Neural cell (in vitro differentiated cells): ENCODE data around the gene CPA5. TPM values are rescaled to one million over a fixed set of nuclear protein-coding genes. Genes with fewer than 3 reads are reported as not detected.
A peak's percentile ranks its signal among the peaks of the same experiment; 100 is the strongest.

ENCODE experiments used
- H2AFZ ChIP-seq: fragments of 200-600, 300-800 bp; sonication (generic), shearing (Covaris generic); 2 replicates; pipeline ENCODE4 v1.6.0; 2014; ENCODE audit warnings: low read depth, mild to moderate bottlenecking, antibody characterized with exemption, low read length, moderate library complexity
- H3F3A ChIP-seq: fragments of 200-600 bp; shearing (Covaris generic); 2 replicates; pipeline ENCODE4 v1.6.1; 2016; ENCODE audit warnings: mild to moderate bottlenecking, moderate library complexity, mixed read lengths, antibody characterized with exemption, low read length; ENCODE audit not compliant: insufficient read depth, poor library complexity, severe bottlenecking
- H3K27ac ChIP-seq: fragments of 200-600, 300-800 bp; sonication (generic), shearing (Covaris generic); 2 replicates; pipeline ENCODE4 v1.5.1; 2014; ENCODE audit warnings: mild to moderate bottlenecking, low read length, moderate library complexity
- H3K27me3 ChIP-seq: fragments of 300-800, 200-600 bp; sonication (generic), shearing (Covaris generic); 2 replicates; pipeline ENCODE4 v1.6.0; 2014; ENCODE audit warnings: mild to moderate bottlenecking, low read depth, low read length, moderate library complexity; ENCODE audit not compliant: insufficient read depth
- H3K36me3 ChIP-seq: fragments of 300-800, 200-600 bp; sonication (generic), shearing (Covaris generic); 2 replicates; pipeline ENCODE4 v1.5.1; 2014; ENCODE audit warnings: mild to moderate bottlenecking, antibody characterized with exemption, low read length, moderate library complexity; ENCODE audit not compliant: insufficient read depth
- H3K4me2 ChIP-seq: fragments of 300-800, 200-600 bp; sonication (generic), shearing (Covaris generic); 2 replicates; pipeline ENCODE4 v1.6.0; 2014; ENCODE audit warnings: mild to moderate bottlenecking, low read length
- H3K4me3 ChIP-seq: fragments of 300-800, 200-600 bp; sonication (generic), shearing (Covaris generic); 2 replicates; pipeline ENCODE4 v1.5.1; 2014; ENCODE audit warnings: mild to moderate bottlenecking, low read length, moderate library complexity
- H3K79me2 ChIP-seq: fragments of 200-600 bp; shearing (Covaris generic); replicated peaks from 2 replicates; pipeline ENCODE4 v1.6.0; 2014; ENCODE audit warnings: mild to moderate bottlenecking, low read length, moderate library complexity; ENCODE audit not compliant: insufficient read depth
- H3K9ac ChIP-seq: fragments of 300-800, 200-600 bp; sonication (generic), shearing (Covaris generic); 2 replicates; pipeline ENCODE4 v1.6.1; 2016; ENCODE audit warnings: mild to moderate bottlenecking, low read length, mixed read lengths
- H3K9me2 ChIP-seq: fragments of 200-600 bp; shearing (Covaris generic); 2 replicates; pipeline ENCODE4 v1.6.1; 2016; ENCODE audit warnings: mild to moderate bottlenecking, low read length, mixed read lengths; ENCODE audit not compliant: insufficient read depth
- H3K9me3 ChIP-seq: fragments of 200-600, 300-800 bp; sonication (generic), shearing (Covaris generic); 2 replicates; pipeline ENCODE4 v1.6.1; 2016; ENCODE audit warnings: mild to moderate bottlenecking, mixed run types, low read length, moderate library complexity, mixed read lengths
- H4K20me1 ChIP-seq: fragments of 200-600 bp; shearing (Covaris generic); 2 replicates; pipeline ENCODE4 v1.6.1; 2016; ENCODE audit warnings: mild to moderate bottlenecking, mixed run types; ENCODE audit not compliant: insufficient read depth
- EP300 ChIP-seq: fragments of 450-650 bp; conservative IDR thresholded peaks from 2 replicates; pipeline ENCODE4 v1.6.1; 2014; ENCODE audit warnings: antibody characterized with exemption, mild to moderate bottlenecking, moderate library complexity; ENCODE audit not compliant: poor library complexity, severe bottlenecking
- EZH2 ChIP-seq: fragments of 200-600, 300-800 bp; shearing (Covaris generic), sonication (generic); IDR thresholded peaks from 2 replicates; pipeline ENCODE4 v1.6.1; 2014; ENCODE audit warnings: antibody characterized with exemption, low read length, borderline replicate concordance, mild to moderate bottlenecking; ENCODE audit not compliant: insufficient read depth, poor library complexity, severe bottlenecking
- MXI1 ChIP-seq: fragments of 450-650 bp; conservative IDR thresholded peaks from 2 replicates; pipeline ENCODE4 v1.6.1; 2014; ENCODE audit warnings: antibody characterized with exemption, mild to moderate bottlenecking; ENCODE audit not compliant: poor library complexity, severe bottlenecking
- POLR2AphosphoS5 ChIP-seq: IDR thresholded peaks from 2 replicates; pipeline ENCODE4 v1.6.1; 2012
- RAD21 ChIP-seq: fragments of 450-650 bp; conservative IDR thresholded peaks from 2 replicates; pipeline ENCODE4 v1.6.1; 2014; ENCODE audit warnings: antibody characterized with exemption, mild to moderate bottlenecking, moderate library complexity
- SMC3 ChIP-seq: fragments of 450-650 bp; conservative IDR thresholded peaks from 2 replicates; pipeline ENCODE4 v1.6.1; 2014; ENCODE audit warnings: antibody characterized with exemption, mild to moderate bottlenecking, moderate library complexity; ENCODE audit not compliant: poor library complexity
- TAF1 ChIP-seq: IDR thresholded peaks from 2 replicates; pipeline ENCODE4 v1.6.1; 2012; ENCODE audit warnings: low read depth
- polyA plus RNA-seq: library from polyadenylated mRNA; depleted of rRNA; stranded (reverse); fragments of >200 nt; gene quantifications from 2 replicates; pipeline ENCODE4 v1.2.3, GENCODE V29; 2014
- TF ChIP-seq, protein P1 (sequence below): fragments of 450-650 bp; IDR thresholded peaks from 2 replicates; pipeline ENCODE4 v1.5.1; 2014; ENCODE audit warnings: antibody characterized with exemption, mild to moderate bottlenecking, moderate library complexity; ENCODE audit not compliant: poor library complexity, severe bottlenecking
- TF ChIP-seq, protein P2 (sequence below): IDR thresholded peaks from 2 replicates; pipeline ENCODE4 v1.6.1; 2012; ENCODE audit warnings: borderline replicate concordance

The CPA5 gene
- polyA plus RNA-seq, 1 donor from 2014 or later = not detected

DNA sequence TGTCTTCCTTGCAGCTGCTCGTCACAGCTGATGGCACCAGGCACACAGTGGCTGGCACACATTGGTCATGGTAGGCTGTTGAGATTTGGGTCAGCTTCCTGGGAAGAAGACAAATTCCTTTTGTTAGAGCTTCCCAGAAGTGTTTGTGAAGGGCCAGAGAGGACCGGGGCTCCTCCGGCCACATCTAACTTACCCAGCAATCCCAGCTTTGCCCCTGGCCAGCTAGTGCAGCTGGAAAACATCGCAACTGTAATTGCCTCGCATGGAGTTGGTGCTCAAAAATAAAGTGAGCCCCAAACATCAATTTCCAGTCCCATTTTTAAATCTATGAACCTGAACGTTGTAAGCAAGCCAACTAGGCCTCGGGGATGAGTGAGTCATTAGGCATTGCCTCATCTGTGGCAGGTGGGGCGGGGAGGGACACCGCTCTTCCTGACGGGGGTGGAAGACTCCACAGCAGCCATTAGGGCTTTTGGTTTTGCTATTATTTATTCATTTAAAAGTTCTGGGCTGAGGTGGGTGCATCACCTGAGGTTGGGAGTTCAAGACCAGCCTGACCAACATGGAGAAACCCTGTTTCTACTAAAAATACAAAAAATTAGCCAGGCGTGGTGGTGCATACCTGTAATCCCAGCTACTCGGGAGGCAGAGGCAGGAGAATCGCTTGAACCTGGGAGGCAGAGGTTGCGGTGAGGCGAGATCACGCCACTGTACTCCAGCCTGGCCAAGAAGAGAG, 12.4 kb downstream of the CPA5 start:
- H3K9ac ChIP-seq = peak overlapping the region; percentile 51
- no peaks in the 10 kb centered on the region for H3K9me2 ChIP-seq
- H3K27ac ChIP-seq = peak overlapping the region; percentile 99
- no peaks in the 10 kb centered on the region for H3K27me3 ChIP-seq
- H3K36me3 ChIP-seq = no peaks in the 10 kb centered on the region
- no peak overlapping the region for H3K4me2 ChIP-seq
- no peak overlapping the region for H2AFZ ChIP-seq
- H3K79me2 ChIP-seq = no peaks in the 10 kb centered on the region
- H4K20me1 ChIP-seq = no peaks in the 10 kb centered on the region
- peaks cover 7% of the 10 kb centered on the region for H3F3A ChIP-seq
- no peaks in the 10 kb centered on the region for H3K9me3 ChIP-seq
- no peak overlapping the region for H3K4me3 ChIP-seq
- TF ChIP-seq RAD21 (no peak), EZH2 (no peak), POLR2AphosphoS5 (no peak), MXI1 (no peak), TAF1 (no peak), SMC3 (no peak), EP300 (no peak)
- TF ChIP-seq, protein P1, sequence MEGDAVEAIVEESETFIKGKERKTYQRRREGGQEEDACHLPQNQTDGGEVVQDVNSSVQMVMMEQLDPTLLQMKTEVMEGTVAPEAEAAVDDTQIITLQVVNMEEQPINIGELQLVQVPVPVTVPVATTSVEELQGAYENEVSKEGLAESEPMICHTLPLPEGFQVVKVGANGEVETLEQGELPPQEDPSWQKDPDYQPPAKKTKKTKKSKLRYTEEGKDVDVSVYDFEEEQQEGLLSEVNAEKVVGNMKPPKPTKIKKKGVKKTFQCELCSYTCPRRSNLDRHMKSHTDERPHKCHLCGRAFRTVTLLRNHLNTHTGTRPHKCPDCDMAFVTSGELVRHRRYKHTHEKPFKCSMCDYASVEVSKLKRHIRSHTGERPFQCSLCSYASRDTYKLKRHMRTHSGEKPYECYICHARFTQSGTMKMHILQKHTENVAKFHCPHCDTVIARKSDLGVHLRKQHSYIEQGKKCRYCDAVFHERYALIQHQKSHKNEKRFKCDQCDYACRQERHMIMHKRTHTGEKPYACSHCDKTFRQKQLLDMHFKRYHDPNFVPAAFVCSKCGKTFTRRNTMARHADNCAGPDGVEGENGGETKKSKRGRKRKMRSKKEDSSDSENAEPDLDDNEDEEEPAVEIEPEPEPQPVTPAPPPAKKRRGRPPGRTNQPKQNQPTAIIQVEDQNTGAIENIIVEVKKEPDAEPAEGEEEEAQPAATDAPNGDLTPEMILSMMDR = no peak
- TF ChIP-seq, protein P2, sequence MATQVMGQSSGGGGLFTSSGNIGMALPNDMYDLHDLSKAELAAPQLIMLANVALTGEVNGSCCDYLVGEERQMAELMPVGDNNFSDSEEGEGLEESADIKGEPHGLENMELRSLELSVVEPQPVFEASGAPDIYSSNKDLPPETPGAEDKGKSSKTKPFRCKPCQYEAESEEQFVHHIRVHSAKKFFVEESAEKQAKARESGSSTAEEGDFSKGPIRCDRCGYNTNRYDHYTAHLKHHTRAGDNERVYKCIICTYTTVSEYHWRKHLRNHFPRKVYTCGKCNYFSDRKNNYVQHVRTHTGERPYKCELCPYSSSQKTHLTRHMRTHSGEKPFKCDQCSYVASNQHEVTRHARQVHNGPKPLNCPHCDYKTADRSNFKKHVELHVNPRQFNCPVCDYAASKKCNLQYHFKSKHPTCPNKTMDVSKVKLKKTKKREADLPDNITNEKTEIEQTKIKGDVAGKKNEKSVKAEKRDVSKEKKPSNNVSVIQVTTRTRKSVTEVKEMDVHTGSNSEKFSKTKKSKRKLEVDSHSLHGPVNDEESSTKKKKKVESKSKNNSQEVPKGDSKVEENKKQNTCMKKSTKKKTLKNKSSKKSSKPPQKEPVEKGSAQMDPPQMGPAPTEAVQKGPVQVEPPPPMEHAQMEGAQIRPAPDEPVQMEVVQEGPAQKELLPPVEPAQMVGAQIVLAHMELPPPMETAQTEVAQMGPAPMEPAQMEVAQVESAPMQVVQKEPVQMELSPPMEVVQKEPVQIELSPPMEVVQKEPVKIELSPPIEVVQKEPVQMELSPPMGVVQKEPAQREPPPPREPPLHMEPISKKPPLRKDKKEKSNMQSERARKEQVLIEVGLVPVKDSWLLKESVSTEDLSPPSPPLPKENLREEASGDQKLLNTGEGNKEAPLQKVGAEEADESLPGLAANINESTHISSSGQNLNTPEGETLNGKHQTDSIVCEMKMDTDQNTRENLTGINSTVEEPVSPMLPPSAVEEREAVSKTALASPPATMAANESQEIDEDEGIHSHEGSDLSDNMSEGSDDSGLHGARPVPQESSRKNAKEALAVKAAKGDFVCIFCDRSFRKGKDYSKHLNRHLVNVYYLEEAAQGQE = no peak

DNA sequence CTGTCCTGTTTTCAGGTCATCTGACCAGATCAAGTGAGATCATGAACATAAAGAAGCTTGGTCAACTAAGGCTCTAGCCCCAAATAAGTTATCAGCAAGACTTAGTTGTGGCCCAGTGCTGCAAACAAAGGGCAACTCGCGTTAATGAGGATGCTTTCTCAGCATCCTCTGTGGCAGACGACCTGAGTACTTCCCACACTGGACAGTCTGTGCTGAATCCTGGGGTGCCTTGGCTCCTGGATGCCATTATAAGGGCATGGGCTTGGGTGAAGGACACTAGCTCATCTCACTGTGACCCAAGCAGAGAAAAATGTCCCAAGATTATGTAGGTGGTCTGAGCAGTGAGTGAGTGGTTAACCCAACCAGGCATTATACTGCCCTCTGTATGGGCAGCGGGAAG, 13.9 kb downstream of the CPA5 start:
- Histone ChIP-seq H2AFZ (no peak overlapping the region), H3K36me3 (no peaks in the 10 kb centered on the region), H3K9me3 (no peaks in the 10 kb centered on the region), H3K9ac (no peak overlapping the region), H3K79me2 (no peaks in the 10 kb centered on the region), H3K27me3 (no peaks in the 10 kb centered on the region), H3K4me3 (no peak overlapping the region), H3K9me2 (no peaks in the 10 kb centered on the region), H4K20me1 (no peaks in the 10 kb centered on the region), H3F3A (peaks cover 7% of the 10 kb centered on the region), H3K27ac (no peak overlapping the region), H3K4me2 (no peak overlapping the region)
- TF ChIP-seq TAF1 = no peak
- TF ChIP-seq MXI1 = no peak
- no peak for TF ChIP-seq EZH2
- TF ChIP-seq, protein P2 = no peak
- TF ChIP-seq EP300 = no peak
- TF ChIP-seq RAD21 = no peak
- TF ChIP-seq, protein P1 = no peak
- no peak for TF ChIP-seq SMC3
- TF ChIP-seq POLR2AphosphoS5 = no peak
